NT2/D1 (cell line): ENCODE results near the gene PTPRT.

Experiments used
- SUZ12 ChIP-seq: IDR thresholded peaks from 2 replicates; pipeline ENCODE4 v1.6.1; 2011; ENCODE audit not compliant: insufficient read length, insufficient read depth; ENCODE audit errors: extremely low read depth
- YY1 ChIP-seq: IDR thresholded peaks from 2 replicates; pipeline ENCODE4 v1.6.1; 2011; ENCODE audit not compliant: insufficient read length, insufficient read depth
- ZNF274 ChIP-seq: IDR thresholded peaks from 2 replicates; pipeline ENCODE4 v1.6.1; 2011; ENCODE audit warnings: mild to moderate bottlenecking, low read depth, low read length

DNA sequence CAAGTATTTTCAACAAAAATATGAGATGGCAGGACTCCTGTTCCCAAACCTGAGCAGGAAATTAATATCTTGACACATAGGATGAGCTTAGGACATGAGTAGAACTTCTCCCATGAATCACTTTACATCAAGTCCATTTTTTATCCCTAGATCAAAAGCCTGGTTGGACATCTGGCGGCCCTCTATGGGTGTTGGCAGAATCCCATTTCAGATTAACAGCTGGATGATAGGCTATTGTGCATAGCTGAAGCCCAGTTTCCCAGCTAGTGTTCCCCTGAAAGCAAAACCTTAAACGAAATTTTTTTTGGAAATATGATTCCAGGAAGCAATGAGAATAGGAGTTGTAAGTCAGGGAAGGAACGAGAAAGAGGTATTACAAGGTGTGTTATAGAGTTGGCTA lies 1122.1 kb downstream of the PTPRT start:
- TF ChIP-seq YY1 (no peak), ZNF274 (no peak), SUZ12 (no peak)
